SK-N-SH (cell line): ENCODE measurements around the gene PXN. TPM values are rescaled to one million over a fixed set of nuclear protein-coding genes. Genes with fewer than 3 reads are reported as not detected.

Experiments used
- CTCF ChIA-PET: fragments of 300-600, 350-600 bp; formaldehyde crosslinking; extraction: SDS; loops from one replicate; lab custom pipeline; 2021; lab: Yijun Ruan, JAX
- POLR2A ChIA-PET: fragments of 350-600 bp; sonication (Branson Sonifier 250); formaldehyde crosslinking; extraction: SDS; loops from one replicate; lab custom pipeline; 2020; ENCODE audit warnings: antibody characterized with exemption, inconsistent platforms; lab: Yijun Ruan, JAX
- DNase-seq: peaks from one replicate; pipeline ENCODE4 v3.0.0; 2012
- H2AFZ ChIP-seq: fragments of 200-600 bp; sonication (generic); 2 replicates; pipeline ENCODE4 v1.8.1; 2016; ENCODE audit warnings: antibody characterized with exemption, mild to moderate bottlenecking, low read depth
- H3F3A ChIP-seq: fragments of 200-600 bp; sonication (generic); replicated peaks from 2 replicates; pipeline ENCODE3; 2016; ENCODE audit warnings: antibody characterized with exemption, mild to moderate bottlenecking; ENCODE audit not compliant: insufficient read depth
- H3K27ac ChIP-seq, 2 experiments: fragments of 200-500 bp in 1 of 2; fragments of 200-600 bp in 1 of 2; sonication (Bioruptor generic) in 1 of 2; sonication (generic), shearing (Covaris generic) in 1 of 2; 2 replicates each; pipeline versions ENCODE4 v1.5.1 to v1.6.1; 2014 to 2016; ENCODE audit warnings: low read depth in 2 of 2, inconsistent platforms in 1 of 2, low read length in 1 of 2, mild to moderate bottlenecking in 1 of 2, mixed read lengths in 1 of 2
- H3K27me3 ChIP-seq: fragments of 200-600 bp; sonication (generic), shearing (Covaris generic); 2 replicates; pipeline ENCODE4 v1.6.1; 2016; ENCODE audit warnings: mixed run types; ENCODE audit not compliant: insufficient read depth
- H3K36me3 ChIP-seq, 2 experiments: fragments of 200-500 bp in 1 of 2; fragments of 200-600 bp in 1 of 2; sonication (Bioruptor generic) in 1 of 2; sonication (generic) in 1 of 2; replicated peaks in 1 of 2; 2 replicates each; pipeline versions ENCODE3 to v1.5.1; 2014 to 2016; ENCODE audit warnings: low read length in 1 of 2, mild to moderate bottlenecking in 1 of 2; ENCODE audit not compliant: insufficient read depth in 2 of 2, control insufficient read depth in 1 of 2
- H3K4me1 ChIP-seq, 2 experiments: fragments of 200-500 bp in 1 of 2; fragments of 200-600 bp in 1 of 2; sonication (Bioruptor generic) in 1 of 2; sonication (generic), shearing (Covaris generic) in 1 of 2; 2 replicates each; pipeline versions ENCODE4 v1.5.1 to v1.6.1; 2014 to 2016; ENCODE audit warnings: low read depth in 1 of 2, low read length in 1 of 2, mixed run types in 1 of 2; ENCODE audit not compliant: insufficient read depth in 2 of 2, control insufficient read depth in 1 of 2
- H3K4me2 ChIP-seq: fragments of 200-600 bp; sonication (generic), shearing (Covaris generic); 2 replicates; pipeline ENCODE4 v1.6.1; 2017; ENCODE audit warnings: mixed run types
- H3K4me3 ChIP-seq, 2 experiments: fragments of 200-500 bp in 1 of 2; fragments of 200-600 bp in 1 of 2; sonication (Bioruptor generic) in 1 of 2; sonication (generic), shearing (Covaris generic) in 1 of 2; 2 replicates each; pipeline versions ENCODE4 v1.5.1 to v1.8.1; 2014 to 2016; ENCODE audit warnings: low read depth in 2 of 2, inconsistent platforms in 1 of 2, low read length in 1 of 2, mild to moderate bottlenecking in 1 of 2, mixed read lengths in 1 of 2, moderate library complexity in 1 of 2
- H3K79me2 ChIP-seq: fragments of 200-600 bp; sonication (generic); 2 replicates; pipeline ENCODE4 v1.8.1; 2017; ENCODE audit warnings: mild to moderate bottlenecking; ENCODE audit not compliant: insufficient read depth
- H3K9ac ChIP-seq: fragments of 200-600 bp; sonication (generic); 2 replicates; pipeline ENCODE4 v1.6.1; 2017; ENCODE audit warnings: mixed run types
- H3K9me2 ChIP-seq: fragments of 200-600 bp; sonication (generic); 2 replicates; pipeline ENCODE4 v1.6.1; 2017; ENCODE audit warnings: mixed run types
- H3K9me3 ChIP-seq: fragments of 200-600 bp; sonication (generic); 2 replicates; pipeline ENCODE4 v1.6.1; 2017; ENCODE audit warnings: mixed run types, mild to moderate bottlenecking, moderate library complexity
- H4K20me1 ChIP-seq: fragments of 200-600 bp; sonication (generic); 2 replicates; pipeline ENCODE4 v1.6.1; 2017; ENCODE audit warnings: mild to moderate bottlenecking, mixed run types; ENCODE audit not compliant: insufficient read depth
- CTCF ChIP-seq: fragments of 200-600 bp; sonication (generic); IDR thresholded peaks from 2 replicates; pipeline ENCODE4 v1.6.1; 2017; ENCODE audit warnings: antibody characterized with exemption, mild to moderate bottlenecking, moderate library complexity
- ELF1 ChIP-seq: IDR thresholded peaks from 2 replicates; pipeline ENCODE4 v1.4.0; 2012
- EP300 ChIP-seq, 2 experiments: IDR thresholded peaks; 2 replicates each; pipeline versions ENCODE4 v1.4.0 to v1.6.1; 2012; ENCODE audit warnings: borderline replicate concordance in 1 of 2, low read depth in 1 of 2, low read length in 1 of 2
- IRF3 ChIP-seq: fragments of 150-350 bp; IDR thresholded peaks from 2 replicates; pipeline ENCODE4 v1.6.1; 2016; ENCODE audit warnings: mild to moderate bottlenecking, low read depth, low read length
- NRF1 ChIP-seq: IDR thresholded peaks from 2 replicates; pipeline ENCODE4 v1.6.1; 2012; ENCODE audit warnings: low read depth, mild to moderate bottlenecking, low read length
- POLR2AphosphoS5 ChIP-seq: IDR thresholded peaks from 2 replicates; pipeline ENCODE4 v1.6.1; 2012; ENCODE audit warnings: low read depth, low read length
- USF1 ChIP-seq: IDR thresholded peaks from 2 replicates; pipeline ENCODE4 v1.4.0; 2012; ENCODE audit warnings: low read depth, borderline replicate concordance
- USF2 ChIP-seq: fragments of 150-350 bp; IDR thresholded peaks from 2 replicates; pipeline ENCODE4 v1.6.1; 2017; ENCODE audit warnings: antibody characterized with exemption, low read length, low read depth, borderline replicate concordance
- ZBTB33 ChIP-seq: IDR thresholded peaks from 2 replicates; pipeline ENCODE4 v1.4.0; 2012; ENCODE audit warnings: low read depth, borderline replicate concordance
- WGBS: methylation state at CpG from one replicate; pipeline ENCODE4 v1.1.6; 2017; ENCODE audit warnings: low lambda C conversion rate; 5-methylcytosine and 5-hydroxymethylcytosine counted together
- polyA plus RNA-seq, 3 experiments: library from polyadenylated mRNA; depleted of rRNA; stranded (reverse); fragments of >200 nt; gene quantifications; 2 replicates each; pipeline ENCODE4 v1.2.3, GENCODE V29; 2012
- TF ChIP-seq, protein P1 (sequence below): IDR thresholded peaks from 2 replicates; pipeline ENCODE4; 2012
- TF ChIP-seq, protein P2 (sequence below): IDR thresholded peaks from 2 replicates; pipeline ENCODE4 v1.4.0; 2012; ENCODE audit warnings: low read depth

PXN gene
- polyA plus RNA-seq, 1 of the 3 experiments (the other 2 are of a cell fraction): 89.0 TPM

DNA sequence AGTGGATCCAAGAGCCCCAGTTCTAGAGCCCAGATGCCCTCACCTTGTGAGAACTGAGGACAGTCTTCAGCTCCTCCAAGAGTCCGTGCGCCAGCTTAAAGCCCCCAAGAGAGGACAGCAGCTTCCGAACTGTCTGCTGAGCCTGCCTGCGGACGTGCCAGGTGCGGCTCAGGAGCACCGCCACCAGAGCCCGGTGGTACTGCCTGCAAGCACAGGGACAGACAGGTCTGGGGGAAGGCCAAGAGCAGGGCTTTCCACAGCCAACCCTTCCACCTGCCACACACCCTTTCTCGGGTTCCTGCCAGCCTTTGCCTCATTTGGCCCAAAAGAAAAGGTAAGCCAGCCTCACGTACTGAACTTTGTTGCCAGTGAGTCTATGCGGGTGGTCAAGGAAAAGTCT is 101.2 kb downstream of the PXN start:
- Histone ChIP-seq H3K79me2 (0 out of 2 replicates have a peak, but pooled peaks cover 9% of the 10 kb centered on the region), H2AFZ (no peak overlapping the region), H3K9me3 (no peaks in the 10 kb centered on the region), H3K4me1 (no peaks in the 10 kb centered on the region), H3K9me2 (no peaks in the 10 kb centered on the region), H3K27ac (no peak overlapping the region), H4K20me1 (0 out of 2 replicates have a peak, but pooled peaks cover 3% of the 10 kb centered on the region), H3K9ac (no peak overlapping the region), H3K4me2 (no peak overlapping the region), H3K36me3 (peaks cover 44 to 67% of the 10 kb centered on the region in 2 experiments), H3K27me3 (no peaks in the 10 kb centered on the region), H3K4me3 (no peak overlapping the region), H3F3A (no peaks in the 10 kb centered on the region)
- 86% methylated on average over 4 of the region's 11 CpGs for WGBS
- no peak for DNase-seq
- ChIA-PET CTCF (no interaction called here), POLR2A (no interaction called here)
- TF ChIP-seq IRF3 (no peak), ELF1 (no peak), CTCF (no peak), USF2 (no peak), EP300 (IDR thresholded peaks at IDR 0.05; ENCODE audit: borderline replicate concordance in 1 of 2, low read depth in 1 of 2, low read length in 1 of 2) (no peak), NRF1 (no peak)
- TF ChIP-seq, protein P1, sequence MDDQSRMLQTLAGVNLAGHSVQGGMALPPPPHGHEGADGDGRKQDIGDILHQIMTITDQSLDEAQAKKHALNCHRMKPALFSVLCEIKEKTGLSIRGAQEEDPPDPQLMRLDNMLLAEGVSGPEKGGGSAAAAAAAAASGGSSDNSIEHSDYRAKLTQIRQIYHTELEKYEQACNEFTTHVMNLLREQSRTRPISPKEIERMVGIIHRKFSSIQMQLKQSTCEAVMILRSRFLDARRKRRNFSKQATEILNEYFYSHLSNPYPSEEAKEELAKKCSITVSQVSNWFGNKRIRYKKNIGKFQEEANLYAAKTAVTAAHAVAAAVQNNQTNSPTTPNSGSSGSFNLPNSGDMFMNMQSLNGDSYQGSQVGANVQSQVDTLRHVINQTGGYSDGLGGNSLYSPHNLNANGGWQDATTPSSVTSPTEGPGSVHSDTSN: no peak

DNA sequence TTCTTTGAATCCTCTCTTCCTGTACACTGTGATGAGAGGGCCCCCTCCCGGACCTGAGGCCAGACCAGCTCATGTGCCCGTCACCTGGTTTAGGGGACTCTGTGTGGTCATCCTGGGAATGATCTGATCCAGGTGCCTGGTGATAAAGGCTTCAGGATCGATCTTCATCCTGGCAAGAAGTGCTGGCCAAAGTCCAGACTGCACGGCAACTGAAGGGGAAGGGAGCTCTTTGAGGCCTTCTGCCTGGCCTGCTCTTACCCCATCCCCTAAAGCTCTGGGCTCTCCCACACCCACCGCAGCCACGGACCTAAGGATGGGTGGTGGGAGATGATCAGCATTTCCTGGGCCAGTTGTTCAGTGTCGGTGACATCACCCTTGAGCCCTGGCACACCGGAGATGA is 102.8 kb downstream of the PXN start:
- CTCF ChIA-PET: interaction anchor here (1.0 kb wide), 2 partner anchors 40 to 45 kb away, joined by 3 read pairs; no protein-coding TSS in a partner anchor
- POLR2A ChIA-PET: interaction anchor here (1.6 kb wide), 1 partner anchor 38 kb away, joined by 6 read pairs; the partner anchor contains the start of gene RPLP0
- WGBS: 83% methylated on average over 6 of the region's 8 CpGs

More for the DNA sequence above, 102.8 kb downstream of the PXN start:
- Histone ChIP-seq H3K79me2 (0 out of 2 replicates have a peak, but pooled peaks cover 8% of the 10 kb centered on the region), H3K4me2 (no peak overlapping the region), H3K9ac (no peak overlapping the region), H3K9me3 (no peaks in the 10 kb centered on the region), H2AFZ (no peak overlapping the region), H3K4me1 (no peaks in the 10 kb centered on the region)
- TF ChIP-seq, protein P1: no peak
- no peak for TF ChIP-seq ELF1
- TF ChIP-seq ZBTB33: no peak
- no peak for TF ChIP-seq CTCF
- no peak for TF ChIP-seq USF1
- TF ChIP-seq, protein P2, sequence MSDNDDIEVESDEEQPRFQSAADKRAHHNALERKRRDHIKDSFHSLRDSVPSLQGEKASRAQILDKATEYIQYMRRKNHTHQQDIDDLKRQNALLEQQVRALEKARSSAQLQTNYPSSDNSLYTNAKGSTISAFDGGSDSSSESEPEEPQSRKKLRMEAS: no peak
- TF ChIP-seq POLR2AphosphoS5: no peak
- TF ChIP-seq, all 33 proteins: peak for 0
- Histone ChIP-seq H4K20me1 (0 out of 2 replicates have a peak, but pooled peaks cover 3% of the 10 kb centered on the region), H3K27ac (no peak overlapping the region), H3K36me3 (peaks cover 38 to 69% of the 10 kb centered on the region in 2 experiments), H3F3A (no peaks in the 10 kb centered on the region), H3K9me2 (no peaks in the 10 kb centered on the region), H3K4me3 (no peak overlapping the region), H3K27me3 (no peaks in the 10 kb centered on the region)
- no peak for DNase-seq
